H7 (cell line): ENCODE measurements around the gene TCERG1L. TPM values are rescaled to one million over a fixed set of nuclear protein-coding genes. Genes with fewer than 3 reads are reported as not detected.
"Not testable (repeated sequence)": the region's sequence is repeated elsewhere in the genome, so short reads cannot be mapped to it uniquely, and the experiment has no call there.

Source experiments
- DNase-seq: peaks from one replicate; pipeline ENCODE4 v3.0.0; 2012
- H3K27me3 ChIP-seq: 2 replicates; pipeline ENCODE4 v1.6.0; 2011; ENCODE audit warnings: mild to moderate bottlenecking, low read length; ENCODE audit not compliant: control insufficient read depth, insufficient read depth
- H3K36me3 ChIP-seq: replicated peaks from 2 replicates; pipeline ENCODE4 v1.5.1; 2011; ENCODE audit warnings: low read length; ENCODE audit not compliant: control insufficient read depth, insufficient read depth
- H3K4me3 ChIP-seq: 2 replicates; pipeline ENCODE4 v1.5.1; 2011; ENCODE audit warnings: low read depth, mild to moderate bottlenecking, control low read depth, low read length, moderate library complexity; ENCODE audit not compliant: insufficient read depth
- total RNA-seq: library from RNA; depleted of rRNA; stranded (reverse); fragments of >200 nt; shearing (Covaris generic); gene quantifications from 2 replicates; pipeline ENCODE4 v1.2.3, GENCODE V29; 2014

The TCERG1L gene
- total RNA-seq, 1 experiment from 2014 or later = 5.4 TPM

DNA sequence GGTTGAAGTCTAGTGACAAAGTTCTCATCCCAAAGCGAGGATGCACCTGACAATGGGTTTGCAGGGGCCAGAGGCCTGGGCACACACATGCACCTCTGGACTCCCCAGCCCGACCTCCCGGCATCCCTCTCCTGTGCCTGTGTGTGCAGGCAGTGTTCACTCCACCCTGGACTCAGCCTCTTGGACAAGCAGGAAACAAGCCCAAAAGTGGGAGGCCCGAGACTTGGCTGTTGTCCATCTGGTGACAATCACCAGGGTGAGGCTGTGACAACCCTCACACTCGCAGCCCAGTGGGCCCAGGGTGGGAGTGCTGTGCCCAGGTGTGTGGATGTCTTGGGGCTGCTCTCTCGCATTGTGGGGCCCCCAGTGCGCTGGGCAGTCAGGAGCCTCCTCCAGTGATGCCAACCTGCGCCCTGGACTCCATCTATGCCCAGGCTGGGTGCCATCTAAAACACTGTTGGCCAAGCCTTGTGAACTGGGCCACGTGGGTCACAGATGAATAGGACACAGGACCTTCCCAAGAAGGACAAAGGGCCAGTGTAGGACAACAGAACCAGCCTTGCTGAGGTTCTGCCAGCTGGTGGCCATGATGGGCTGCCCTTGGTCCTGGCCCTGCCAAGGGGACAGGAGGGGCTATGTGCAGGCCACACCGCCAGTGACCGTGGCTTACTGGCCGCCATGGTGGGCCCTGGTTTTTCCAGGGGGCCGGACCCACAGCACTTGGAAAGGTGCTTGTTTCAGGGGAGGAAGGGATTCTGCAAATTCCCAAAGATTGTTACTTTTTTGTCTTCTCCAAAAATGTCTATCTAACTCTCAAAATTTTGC is 144.3 kb downstream of the TCERG1L start:
- H3K27me3 ChIP-seq = no peaks in the 10 kb centered on the region
- H3K4me3 ChIP-seq = no peak overlapping the region
- H3K36me3 ChIP-seq = no peaks in the 10 kb centered on the region
- no peak for DNase-seq

DNA sequence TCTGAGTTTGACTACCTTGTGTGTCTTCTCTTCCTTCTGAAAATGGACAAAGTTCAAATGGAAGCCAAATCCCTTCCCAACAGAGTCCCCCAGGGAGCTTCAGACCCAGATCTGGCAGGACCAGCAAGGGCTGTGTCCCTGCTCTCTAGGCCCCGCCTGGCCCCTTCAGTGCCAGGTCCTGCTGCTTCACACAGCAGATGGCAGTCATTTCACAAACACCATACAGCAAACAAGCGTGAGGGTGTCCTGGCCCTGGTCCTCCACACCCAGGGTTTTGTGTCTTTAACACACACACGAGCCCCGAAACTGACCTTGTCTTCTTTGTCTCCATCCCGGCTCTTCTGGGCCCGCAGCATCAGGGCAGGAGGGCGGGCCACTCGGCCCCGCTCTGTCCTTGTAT is 145.0 kb downstream of the TCERG1L start:
- Histone ChIP-seq H3K4me3 (no peak overlapping the region), H3K27me3 (no peaks in the 10 kb centered on the region), H3K36me3 (no peaks in the 10 kb centered on the region)
- no peak for DNase-seq

DNA sequence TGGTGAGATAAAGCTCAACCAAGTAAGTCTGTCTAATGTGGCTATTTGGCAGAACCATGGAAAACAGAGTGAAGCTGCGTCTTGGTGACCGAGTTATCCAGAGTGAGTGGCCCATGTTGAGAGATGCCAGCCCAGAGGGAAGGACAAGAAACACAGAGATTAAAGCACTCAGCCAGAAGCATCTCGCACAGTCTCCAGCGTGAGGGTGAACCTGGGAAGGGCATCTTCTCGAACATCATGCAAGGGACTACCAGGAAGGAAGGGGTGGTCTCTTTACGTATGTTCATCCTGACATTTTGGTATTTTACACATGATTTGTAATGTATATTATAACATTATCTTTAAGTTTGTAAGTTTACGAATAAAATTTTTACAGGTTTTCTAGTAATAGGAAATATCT is 146.4 kb downstream of the TCERG1L start:
- no peak for DNase-seq
- Histone ChIP-seq H3K27me3 (no peaks in the 10 kb centered on the region), H3K36me3 (no peaks in the 10 kb centered on the region), H3K4me3 (no peak overlapping the region)

DNA sequence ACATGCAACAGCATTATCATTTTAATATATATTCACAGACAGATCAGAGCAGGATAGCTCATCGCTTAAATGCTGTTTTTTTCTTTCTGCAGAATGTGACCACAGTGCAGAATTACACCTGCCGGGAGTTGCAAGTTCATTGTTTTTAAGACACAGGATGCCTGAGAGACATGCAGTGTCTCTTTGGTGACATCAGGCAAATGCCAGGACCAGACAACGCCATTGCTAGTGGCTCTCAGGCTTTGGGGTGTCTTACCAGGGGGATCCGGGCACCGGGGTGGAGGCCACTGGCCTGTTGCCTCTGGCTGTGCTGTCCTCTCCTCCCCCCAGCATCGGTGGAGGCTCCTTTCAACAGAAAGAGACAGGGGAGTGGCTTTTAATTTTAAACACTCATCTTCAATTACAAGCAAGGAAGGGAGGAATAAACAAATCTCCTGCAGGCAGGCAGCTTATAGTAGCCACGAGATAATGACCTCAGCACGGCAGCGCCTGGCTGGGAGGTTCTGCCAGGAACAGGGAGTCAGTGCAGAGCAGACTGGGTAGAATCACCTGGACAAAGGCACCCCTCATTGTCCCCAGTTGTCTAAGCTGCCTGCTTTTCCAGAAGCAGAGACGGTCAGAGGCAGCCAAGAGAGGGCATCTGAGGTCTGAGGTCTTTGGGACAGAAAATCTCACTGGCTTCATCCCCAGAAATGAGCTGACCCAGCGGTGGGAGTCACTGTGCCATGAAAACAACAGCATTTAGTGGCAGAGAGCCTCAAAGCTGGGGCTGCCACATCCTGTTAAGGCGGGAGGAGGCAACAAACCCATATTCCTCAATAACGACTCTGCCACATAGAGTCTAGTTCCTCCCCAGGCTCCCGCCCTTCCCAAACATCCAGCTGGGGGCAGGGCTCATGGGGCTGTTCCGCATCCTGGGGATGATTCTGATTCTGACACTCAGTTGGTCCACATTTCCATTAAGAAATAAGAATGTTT is 148.4 kb downstream of the TCERG1L start:
- H3K36me3 ChIP-seq = no peaks in the 10 kb centered on the region
- no peak overlapping the region for H3K4me3 ChIP-seq
- DNase-seq = no peak

DNA sequence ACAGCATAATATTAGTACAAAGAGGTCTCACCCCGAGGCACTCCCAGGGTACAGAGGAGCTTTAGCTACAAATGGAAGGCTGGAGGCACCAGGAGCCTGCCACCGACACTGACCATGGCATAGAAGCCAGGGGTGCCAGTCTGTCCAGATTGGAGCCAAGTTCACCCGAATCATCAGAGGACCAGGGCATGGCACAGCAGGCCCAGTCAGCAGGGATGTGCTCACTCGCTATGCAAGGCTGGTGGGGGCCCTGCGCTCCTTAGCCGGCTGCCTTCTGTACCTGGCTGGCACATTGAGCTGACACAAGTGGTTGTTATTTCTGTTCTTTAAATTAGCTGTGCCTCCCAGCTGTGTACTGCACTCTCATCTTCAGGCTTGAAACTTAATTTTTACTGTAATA is 149.3 kb downstream of the TCERG1L start:
- DNase-seq = no peak
- Histone ChIP-seq H3K36me3 (no peaks in the 10 kb centered on the region), H3K27me3 (no peaks in the 10 kb centered on the region), H3K4me3 (no peak overlapping the region)

More for the DNA sequence above, 148.4 kb downstream of the TCERG1L start:
- no peaks in the 10 kb centered on the region for H3K27me3 ChIP-seq

DNA sequence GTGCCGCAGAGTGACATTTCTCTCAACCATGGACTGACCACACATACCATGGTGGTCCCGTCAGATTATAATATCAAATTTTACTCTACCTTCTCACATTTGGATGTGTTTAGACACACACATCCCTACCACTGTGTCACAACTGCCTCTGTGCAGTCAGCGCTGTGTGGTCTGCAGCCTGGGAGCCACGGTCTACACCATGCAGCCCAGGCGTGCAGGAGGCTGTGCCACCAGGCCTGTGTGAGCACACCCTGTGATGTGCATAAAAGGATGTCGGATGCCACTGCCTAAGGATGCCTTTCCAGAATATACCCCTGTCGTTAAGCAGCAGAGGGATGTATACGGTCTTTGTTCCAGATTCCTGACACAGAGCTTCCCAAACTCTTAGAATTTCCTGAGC is 150.4 kb downstream of the TCERG1L start:
- no peak for DNase-seq
- Histone ChIP-seq H3K4me3 (no peak overlapping the region), H3K36me3 (no peaks in the 10 kb centered on the region), H3K27me3 (no peaks in the 10 kb centered on the region)

DNA sequence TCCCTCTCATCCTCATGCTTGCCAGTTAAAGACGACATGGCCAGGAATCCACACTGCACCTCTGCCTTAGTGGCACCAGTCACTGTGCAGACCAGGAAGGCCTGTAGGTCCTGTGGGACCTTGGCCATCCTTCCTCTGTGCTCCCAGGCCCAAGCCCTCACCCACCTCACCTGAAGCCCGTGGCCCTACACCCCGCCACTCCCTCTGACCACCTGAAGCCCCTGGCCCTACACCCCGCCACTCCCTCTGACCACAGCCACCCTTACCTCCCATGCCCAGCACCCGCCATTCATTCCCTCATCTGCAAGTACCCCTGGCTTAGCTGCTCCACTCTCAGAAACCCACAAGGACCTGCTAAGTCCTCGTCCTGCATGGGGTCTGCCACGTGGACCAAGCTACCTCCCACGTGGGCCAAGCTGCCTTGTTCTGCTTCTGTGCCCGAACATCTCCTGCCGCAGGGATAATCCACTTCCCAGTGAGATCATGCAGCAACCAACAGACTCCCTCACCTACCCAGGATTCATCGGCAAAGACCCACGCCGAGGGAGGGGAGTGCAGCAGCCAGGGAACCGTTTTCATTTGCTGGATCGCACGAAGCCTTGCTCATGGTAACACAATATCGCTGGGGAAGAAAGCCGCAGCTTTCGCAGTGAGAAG is 151.2 kb downstream of the TCERG1L start:
- Histone ChIP-seq H3K36me3 (no peaks in the 10 kb centered on the region), H3K27me3 (no peaks in the 10 kb centered on the region), H3K4me3 (no peak overlapping the region)
- no peak for DNase-seq

DNA sequence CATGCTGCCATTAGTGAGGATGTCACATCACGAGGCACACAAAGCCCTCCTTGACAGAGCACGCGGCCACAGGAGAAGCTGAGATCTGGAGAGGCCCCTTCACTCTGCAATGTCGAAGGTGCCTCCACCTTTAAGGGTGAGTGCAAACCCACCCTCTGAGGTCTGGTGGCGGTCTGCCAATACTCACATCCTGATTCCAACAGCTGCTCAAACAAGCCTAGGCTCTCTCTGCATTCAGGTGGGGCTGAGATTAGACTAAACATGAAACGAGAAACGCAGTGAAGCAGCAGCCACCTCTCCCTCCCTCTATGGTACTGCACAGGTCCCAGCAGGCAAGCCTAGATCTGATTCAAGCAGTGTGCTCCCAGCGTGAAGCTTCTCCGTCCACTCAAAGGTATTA is 151.8 kb downstream of the TCERG1L start:
- no peak for DNase-seq
- Histone ChIP-seq H3K4me3 (no peak overlapping the region), H3K36me3 (no peaks in the 10 kb centered on the region), H3K27me3 (no peaks in the 10 kb centered on the region)

DNA sequence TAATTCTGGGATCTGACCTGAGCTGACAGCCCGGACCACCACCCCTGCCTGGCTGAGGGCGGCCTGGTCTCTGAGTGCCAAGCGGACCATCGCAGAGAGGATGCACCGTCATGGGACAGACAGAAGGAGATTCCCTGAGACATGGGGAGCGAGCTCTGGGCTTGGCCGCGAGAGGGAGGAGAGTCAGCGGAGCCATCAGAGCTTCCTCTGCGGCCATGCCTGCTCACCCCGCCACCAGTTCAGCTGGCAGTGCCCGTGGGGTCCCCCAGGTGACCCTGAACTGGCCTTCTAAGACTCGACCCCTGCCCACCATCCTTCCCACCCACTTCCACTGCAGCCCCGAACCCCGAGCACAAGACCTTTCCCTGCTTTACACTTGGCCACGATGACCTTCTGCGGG is 152.8 kb downstream of the TCERG1L start:
- Histone ChIP-seq H3K4me3 (no peak overlapping the region), H3K36me3 (no peaks in the 10 kb centered on the region), H3K27me3 (no peaks in the 10 kb centered on the region)
- no peak for DNase-seq

DNA sequence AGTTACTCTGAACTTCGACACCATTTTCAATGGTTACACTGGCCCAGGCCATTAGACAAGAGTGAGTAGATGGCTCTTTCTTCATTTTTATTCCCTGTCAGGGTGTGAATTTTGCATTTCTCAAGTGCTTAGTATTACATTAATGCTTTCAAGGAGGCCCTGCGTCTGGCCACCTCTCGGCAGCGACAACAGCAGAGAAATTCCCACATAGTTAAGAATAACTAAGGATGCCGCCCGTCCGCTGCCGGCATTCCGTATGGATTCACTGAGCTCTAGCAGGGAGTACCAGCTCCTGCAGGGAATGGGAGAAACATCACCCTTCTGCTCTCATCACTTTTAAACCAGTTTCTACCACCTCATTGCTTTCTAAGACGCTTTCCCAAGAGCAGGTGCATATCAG is 153.6 kb downstream of the TCERG1L start:
- Histone ChIP-seq H3K36me3 (no peaks in the 10 kb centered on the region), H3K27me3 (no peaks in the 10 kb centered on the region), H3K4me3 (no peak overlapping the region)
- no peak for DNase-seq

DNA sequence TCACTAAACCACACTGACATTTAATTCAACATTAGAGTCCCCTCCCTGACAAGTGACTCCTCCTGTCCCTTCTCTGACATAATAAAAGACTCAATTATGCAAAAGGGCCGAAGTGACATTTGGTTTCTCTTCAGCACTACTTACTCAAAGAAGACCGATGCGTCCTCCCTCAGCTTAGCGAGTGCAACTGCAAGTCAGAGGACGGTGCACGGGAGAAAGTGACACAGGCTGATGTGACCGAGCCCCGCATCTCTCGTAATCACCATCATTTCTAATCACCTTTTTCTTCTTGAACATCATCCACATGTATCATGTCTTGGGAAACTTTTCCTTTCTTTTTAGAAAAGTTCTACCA is 155.7 kb downstream of the TCERG1L start:
- H3K27me3 ChIP-seq = no peaks in the 10 kb centered on the region

DNA sequence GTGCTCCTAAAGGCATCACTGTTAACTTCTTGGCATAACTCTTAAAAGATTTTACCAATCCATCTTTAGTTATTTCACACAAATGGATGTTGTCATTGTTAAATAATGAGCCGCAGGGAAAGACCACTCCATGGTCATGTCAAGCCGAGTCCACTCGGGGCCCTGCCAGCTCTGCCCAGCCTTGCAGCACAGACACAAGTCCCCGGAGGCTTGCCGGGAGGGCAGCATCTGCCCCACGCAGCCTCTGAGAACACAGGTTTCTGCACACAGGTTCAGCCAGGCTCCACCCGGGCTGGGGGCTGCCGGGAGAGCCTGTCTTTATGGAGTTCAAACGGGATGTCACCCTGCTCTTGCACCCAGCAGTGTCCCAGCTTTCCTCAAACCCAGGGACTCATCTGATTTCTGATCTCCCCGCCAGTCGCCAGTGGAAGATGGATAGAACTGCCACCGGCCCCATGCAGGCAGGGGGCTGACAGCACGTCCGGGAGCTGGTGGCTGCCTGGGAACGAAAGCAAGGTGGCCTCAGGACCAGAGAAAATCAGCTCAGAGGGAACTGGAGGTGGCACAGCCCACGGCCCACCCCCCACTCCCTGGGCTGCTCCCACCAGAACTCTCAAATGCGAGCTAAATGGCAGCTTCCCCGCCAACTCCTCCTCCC is 156.2 kb downstream of the TCERG1L start:
- no peaks in the 10 kb centered on the region for H3K36me3 ChIP-seq
- DNase-seq = no peak
- H3K27me3 ChIP-seq = no peaks in the 10 kb centered on the region
- H3K4me3 ChIP-seq = no peak overlapping the region

More for the DNA sequence above, 155.7 kb downstream of the TCERG1L start:
- H3K4me3 ChIP-seq = no peak overlapping the region
- DNase-seq = no peak
- no peaks in the 10 kb centered on the region for H3K36me3 ChIP-seq

DNA sequence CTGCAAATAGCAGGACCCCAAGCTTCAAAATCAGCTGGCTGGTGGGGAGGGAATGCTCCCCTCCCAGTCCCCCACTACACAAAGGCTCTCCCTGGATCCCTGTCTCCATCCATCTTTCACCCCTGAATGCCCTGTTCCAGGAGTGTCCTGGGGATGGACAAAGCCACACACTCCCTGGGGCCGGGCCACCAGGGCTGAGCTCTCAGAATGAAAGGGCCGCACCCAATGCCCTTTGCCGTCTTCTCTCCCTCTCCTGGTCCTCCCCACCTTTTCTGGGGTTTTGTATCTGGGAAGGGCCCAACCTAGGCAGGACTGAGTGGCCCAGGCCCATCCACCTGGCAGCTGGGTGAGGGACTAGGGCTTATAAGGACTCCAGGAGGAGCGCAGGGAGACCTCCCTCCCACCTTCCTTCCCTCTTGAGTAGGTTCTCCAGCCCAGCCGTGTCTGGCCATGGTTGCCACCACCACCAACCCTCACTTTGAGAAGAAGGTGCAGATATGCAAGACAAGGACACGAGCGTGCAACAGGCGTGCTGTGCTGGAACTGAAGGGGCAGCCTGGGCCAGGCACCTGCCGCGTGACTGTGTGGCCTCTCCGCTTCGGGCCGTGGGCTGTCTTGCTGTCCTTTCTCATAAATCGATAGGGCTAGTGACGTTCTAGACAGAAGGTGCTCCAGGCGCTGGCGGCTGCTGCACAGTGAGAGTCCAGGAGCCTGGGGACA is 157.1 kb downstream of the TCERG1L start:
- Histone ChIP-seq H3K27me3 (no peaks in the 10 kb centered on the region), H3K4me3 (no peak overlapping the region), H3K36me3 (no peaks in the 10 kb centered on the region)
- DNase-seq = no peak

DNA sequence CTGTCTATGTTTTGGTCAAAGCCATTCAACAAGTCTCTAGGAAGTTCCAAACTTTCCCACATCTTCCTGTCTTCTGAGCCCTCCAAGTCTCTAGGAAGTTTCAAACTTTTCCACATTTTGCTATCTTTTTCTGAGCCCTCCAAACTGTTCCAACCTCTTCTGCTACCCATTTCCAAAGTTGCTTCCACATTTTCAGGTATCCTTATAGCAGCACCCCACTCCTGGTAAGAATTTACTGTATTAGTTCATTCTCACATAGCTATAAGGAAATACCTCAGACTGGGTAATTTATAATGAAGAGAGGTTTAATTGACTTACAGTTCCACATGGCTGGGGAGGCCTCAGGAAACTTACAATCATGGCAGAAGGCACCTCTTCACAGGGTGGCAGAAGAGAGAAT is 159.1 kb downstream of the TCERG1L start:
- not testable (repeated sequence) for DNase-seq, H3K36me3 ChIP-seq, H3K27me3 ChIP-seq, H3K4me3 ChIP-seq
